Neural cell (in vitro differentiated cells): ENCODE results near the gene TMSB10. TPM values are rescaled to one million over a fixed set of nuclear protein-coding genes. Genes with fewer than 3 reads are reported as not detected.

ENCODE experiments used
- H2AFZ ChIP-seq: fragments of 200-600, 300-800 bp; sonication (generic), shearing (Covaris generic); 2 replicates; pipeline ENCODE4 v1.6.0; 2014; ENCODE audit warnings: low read depth, mild to moderate bottlenecking, antibody characterized with exemption, low read length, moderate library complexity
- H3F3A ChIP-seq: fragments of 200-600 bp; shearing (Covaris generic); 2 replicates; pipeline ENCODE4 v1.6.1; 2016; ENCODE audit warnings: mild to moderate bottlenecking, moderate library complexity, mixed read lengths, antibody characterized with exemption, low read length; ENCODE audit not compliant: insufficient read depth, poor library complexity, severe bottlenecking
- H3K27ac ChIP-seq: fragments of 200-600, 300-800 bp; sonication (generic), shearing (Covaris generic); 2 replicates; pipeline ENCODE4 v1.5.1; 2014; ENCODE audit warnings: mild to moderate bottlenecking, low read length, moderate library complexity
- H3K27me3 ChIP-seq: fragments of 300-800, 200-600 bp; sonication (generic), shearing (Covaris generic); 2 replicates; pipeline ENCODE4 v1.6.0; 2014; ENCODE audit warnings: mild to moderate bottlenecking, low read depth, low read length, moderate library complexity; ENCODE audit not compliant: insufficient read depth
- H3K36me3 ChIP-seq: fragments of 300-800, 200-600 bp; sonication (generic), shearing (Covaris generic); 2 replicates; pipeline ENCODE4 v1.5.1; 2014; ENCODE audit warnings: mild to moderate bottlenecking, antibody characterized with exemption, low read length, moderate library complexity; ENCODE audit not compliant: insufficient read depth
- H3K4me2 ChIP-seq: fragments of 300-800, 200-600 bp; sonication (generic), shearing (Covaris generic); 2 replicates; pipeline ENCODE4 v1.6.0; 2014; ENCODE audit warnings: mild to moderate bottlenecking, low read length
- H3K4me3 ChIP-seq: fragments of 300-800, 200-600 bp; sonication (generic), shearing (Covaris generic); 2 replicates; pipeline ENCODE4 v1.5.1; 2014; ENCODE audit warnings: mild to moderate bottlenecking, low read length, moderate library complexity
- H3K79me2 ChIP-seq: fragments of 200-600 bp; shearing (Covaris generic); replicated peaks from 2 replicates; pipeline ENCODE4 v1.6.0; 2014; ENCODE audit warnings: mild to moderate bottlenecking, low read length, moderate library complexity; ENCODE audit not compliant: insufficient read depth
- H3K9ac ChIP-seq: fragments of 300-800, 200-600 bp; sonication (generic), shearing (Covaris generic); 2 replicates; pipeline ENCODE4 v1.6.1; 2016; ENCODE audit warnings: mild to moderate bottlenecking, low read length, mixed read lengths
- H3K9me2 ChIP-seq: fragments of 200-600 bp; shearing (Covaris generic); 2 replicates; pipeline ENCODE4 v1.6.1; 2016; ENCODE audit warnings: mild to moderate bottlenecking, low read length, mixed read lengths; ENCODE audit not compliant: insufficient read depth
- H3K9me3 ChIP-seq: fragments of 200-600, 300-800 bp; sonication (generic), shearing (Covaris generic); 2 replicates; pipeline ENCODE4 v1.6.1; 2016; ENCODE audit warnings: mild to moderate bottlenecking, mixed run types, low read length, moderate library complexity, mixed read lengths
- H4K20me1 ChIP-seq: fragments of 200-600 bp; shearing (Covaris generic); 2 replicates; pipeline ENCODE4 v1.6.1; 2016; ENCODE audit warnings: mild to moderate bottlenecking, mixed run types; ENCODE audit not compliant: insufficient read depth
- EP300 ChIP-seq: fragments of 450-650 bp; conservative IDR thresholded peaks from 2 replicates; pipeline ENCODE4 v1.6.1; 2014; ENCODE audit warnings: antibody characterized with exemption, mild to moderate bottlenecking, moderate library complexity; ENCODE audit not compliant: poor library complexity, severe bottlenecking
- EZH2 ChIP-seq: fragments of 200-600, 300-800 bp; shearing (Covaris generic), sonication (generic); IDR thresholded peaks from 2 replicates; pipeline ENCODE4 v1.6.1; 2014; ENCODE audit warnings: antibody characterized with exemption, low read length, borderline replicate concordance, mild to moderate bottlenecking; ENCODE audit not compliant: insufficient read depth, poor library complexity, severe bottlenecking
- MXI1 ChIP-seq: fragments of 450-650 bp; conservative IDR thresholded peaks from 2 replicates; pipeline ENCODE4 v1.6.1; 2014; ENCODE audit warnings: antibody characterized with exemption, mild to moderate bottlenecking; ENCODE audit not compliant: poor library complexity, severe bottlenecking
- POLR2AphosphoS5 ChIP-seq: IDR thresholded peaks from 2 replicates; pipeline ENCODE4 v1.6.1; 2012
- RAD21 ChIP-seq: fragments of 450-650 bp; conservative IDR thresholded peaks from 2 replicates; pipeline ENCODE4 v1.6.1; 2014; ENCODE audit warnings: antibody characterized with exemption, mild to moderate bottlenecking, moderate library complexity
- SMC3 ChIP-seq: fragments of 450-650 bp; conservative IDR thresholded peaks from 2 replicates; pipeline ENCODE4 v1.6.1; 2014; ENCODE audit warnings: antibody characterized with exemption, mild to moderate bottlenecking, moderate library complexity; ENCODE audit not compliant: poor library complexity
- TAF1 ChIP-seq: IDR thresholded peaks from 2 replicates; pipeline ENCODE4 v1.6.1; 2012; ENCODE audit warnings: low read depth
- polyA plus RNA-seq: library from polyadenylated mRNA; depleted of rRNA; stranded (reverse); fragments of >200 nt; gene quantifications from 2 replicates; pipeline ENCODE4 v1.2.3, GENCODE V29; 2014
- TF ChIP-seq, protein P1 (sequence below): fragments of 450-650 bp; IDR thresholded peaks from 2 replicates; pipeline ENCODE4 v1.5.1; 2014; ENCODE audit warnings: antibody characterized with exemption, mild to moderate bottlenecking, moderate library complexity; ENCODE audit not compliant: poor library complexity, severe bottlenecking
- TF ChIP-seq, protein P2 (sequence below): IDR thresholded peaks from 2 replicates; pipeline ENCODE4 v1.6.1; 2012; ENCODE audit warnings: borderline replicate concordance

Gene TMSB10
- polyA plus RNA-seq, 1 donor from 2014 or later = 15,324 TPM

DNA sequence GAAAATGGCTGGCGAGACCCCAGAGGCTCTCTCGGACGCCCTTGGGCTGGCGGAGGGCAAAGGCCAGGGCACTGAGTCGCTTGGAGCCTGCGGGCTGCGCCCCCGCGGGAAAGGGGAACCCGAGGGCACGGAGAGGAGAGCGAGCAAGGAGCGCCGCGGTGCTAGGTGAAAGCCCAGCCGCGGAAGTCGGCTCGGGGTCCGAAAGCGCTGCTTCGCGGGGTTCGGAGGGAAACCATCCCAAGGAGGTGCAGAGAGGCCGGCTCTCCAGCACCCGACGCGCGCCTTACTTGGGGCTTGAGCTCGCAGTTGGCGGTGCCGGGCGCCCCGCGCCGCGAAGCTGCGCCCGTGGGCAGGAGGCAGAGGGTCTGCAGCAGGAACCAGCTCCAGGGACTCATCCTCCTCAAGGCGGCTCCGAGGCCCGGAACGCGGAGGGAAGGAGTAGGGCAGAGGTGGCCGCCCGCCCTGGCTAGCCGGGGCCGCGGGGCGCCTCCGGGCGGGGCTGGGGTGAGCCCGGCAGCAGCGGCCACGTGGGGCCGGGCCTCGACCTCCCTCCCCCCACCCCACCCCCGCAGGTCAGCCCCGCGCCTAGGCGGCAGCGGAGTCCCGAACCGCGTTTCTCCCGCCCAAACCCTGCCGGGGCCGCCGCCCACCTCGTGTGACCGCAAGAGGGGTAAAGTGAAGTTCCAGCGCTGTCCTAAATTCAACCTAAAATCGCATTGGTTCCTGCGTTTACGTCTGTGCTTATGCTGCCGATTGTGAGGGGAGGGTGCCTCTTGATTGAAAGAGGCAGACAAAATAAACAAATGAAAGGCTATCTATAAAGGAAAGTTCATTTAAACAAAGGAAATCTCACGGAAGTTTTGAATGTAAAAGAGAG lies 24.6 kb upstream of the TMSB10 start, which contains the start of gene TRABD2A:
TRABD2A (minus strand) TSS at position 440 of the 877 bp plus-strand sequence; CDS start at position 395, 45 bp downstream.
- H3K9me3 ChIP-seq = no peaks in the 10 kb centered on the region
- H2AFZ ChIP-seq = no peak within 1 kb of the TSS
- TF ChIP-seq EZH2 = peak; percentile 17
- TF ChIP-seq RAD21 = no peak
- no peaks in the 10 kb centered on the region for H3K79me2 ChIP-seq
- H3F3A ChIP-seq = no peaks in the 10 kb centered on the region
- no peaks in the 10 kb centered on the region for H4K20me1 ChIP-seq
- H3K27ac ChIP-seq = no peak within 1 kb of the TSS
- H3K4me3 ChIP-seq = peak within 1 kb of the TSS; percentile 66
- H3K36me3 ChIP-seq = no peaks in the 10 kb centered on the region
- peak within 1 kb of the TSS; percentile 21 for H3K4me2 ChIP-seq
- no peaks in the 10 kb centered on the region for H3K9me2 ChIP-seq
- H3K27me3 ChIP-seq = peaks cover 67% of the 10 kb centered on the region
- H3K9ac ChIP-seq = no peak within 1 kb of the TSS

DNA sequence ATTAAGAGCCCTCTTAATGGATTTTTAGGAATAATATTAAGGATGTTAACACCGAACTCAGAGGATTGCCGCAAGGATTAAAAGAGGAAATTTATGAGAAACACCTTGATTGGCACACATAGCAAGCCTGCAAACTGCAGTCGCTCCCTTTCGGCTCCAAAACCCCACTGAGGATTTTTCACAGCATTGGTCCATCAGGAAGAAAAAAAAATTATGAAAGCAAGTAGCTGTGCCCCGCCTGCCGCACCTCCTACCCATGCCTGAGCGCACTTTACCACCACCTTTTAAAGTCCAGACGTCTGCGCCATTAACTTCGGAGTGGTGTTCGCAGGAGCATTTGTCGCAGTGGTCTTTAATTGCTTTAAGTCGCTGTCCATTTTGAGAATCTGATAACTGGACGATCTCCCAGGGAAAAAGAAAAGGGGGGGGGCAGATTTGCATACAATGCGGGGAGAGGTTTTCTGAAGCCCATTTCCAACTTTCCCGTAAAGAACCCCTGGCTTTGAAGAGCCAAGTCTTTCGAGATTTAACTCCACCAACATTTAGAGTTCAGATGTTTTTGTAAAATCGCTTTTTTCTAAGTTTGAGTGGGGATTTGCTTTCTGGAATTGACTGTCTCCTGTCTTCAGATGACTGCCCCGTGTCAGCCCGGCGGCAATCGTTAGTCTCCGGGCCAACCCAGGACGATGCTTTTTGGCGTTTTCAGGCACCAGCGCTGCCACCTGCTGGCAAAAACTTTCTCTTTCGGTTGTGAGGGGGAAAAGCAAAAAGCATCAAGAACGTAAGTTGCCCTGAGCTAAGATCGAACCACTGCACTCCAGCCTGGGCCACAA lies 23.7 kb upstream of the TMSB10 start:
- no peak for TF ChIP-seq EZH2
- TF ChIP-seq, protein P1, sequence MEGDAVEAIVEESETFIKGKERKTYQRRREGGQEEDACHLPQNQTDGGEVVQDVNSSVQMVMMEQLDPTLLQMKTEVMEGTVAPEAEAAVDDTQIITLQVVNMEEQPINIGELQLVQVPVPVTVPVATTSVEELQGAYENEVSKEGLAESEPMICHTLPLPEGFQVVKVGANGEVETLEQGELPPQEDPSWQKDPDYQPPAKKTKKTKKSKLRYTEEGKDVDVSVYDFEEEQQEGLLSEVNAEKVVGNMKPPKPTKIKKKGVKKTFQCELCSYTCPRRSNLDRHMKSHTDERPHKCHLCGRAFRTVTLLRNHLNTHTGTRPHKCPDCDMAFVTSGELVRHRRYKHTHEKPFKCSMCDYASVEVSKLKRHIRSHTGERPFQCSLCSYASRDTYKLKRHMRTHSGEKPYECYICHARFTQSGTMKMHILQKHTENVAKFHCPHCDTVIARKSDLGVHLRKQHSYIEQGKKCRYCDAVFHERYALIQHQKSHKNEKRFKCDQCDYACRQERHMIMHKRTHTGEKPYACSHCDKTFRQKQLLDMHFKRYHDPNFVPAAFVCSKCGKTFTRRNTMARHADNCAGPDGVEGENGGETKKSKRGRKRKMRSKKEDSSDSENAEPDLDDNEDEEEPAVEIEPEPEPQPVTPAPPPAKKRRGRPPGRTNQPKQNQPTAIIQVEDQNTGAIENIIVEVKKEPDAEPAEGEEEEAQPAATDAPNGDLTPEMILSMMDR = peak; percentile 75
- TF ChIP-seq TAF1 = no peak
- no peak for TF ChIP-seq MXI1
- TF ChIP-seq EP300 = no peak
- no peak for TF ChIP-seq POLR2AphosphoS5
- TF ChIP-seq, protein P2, sequence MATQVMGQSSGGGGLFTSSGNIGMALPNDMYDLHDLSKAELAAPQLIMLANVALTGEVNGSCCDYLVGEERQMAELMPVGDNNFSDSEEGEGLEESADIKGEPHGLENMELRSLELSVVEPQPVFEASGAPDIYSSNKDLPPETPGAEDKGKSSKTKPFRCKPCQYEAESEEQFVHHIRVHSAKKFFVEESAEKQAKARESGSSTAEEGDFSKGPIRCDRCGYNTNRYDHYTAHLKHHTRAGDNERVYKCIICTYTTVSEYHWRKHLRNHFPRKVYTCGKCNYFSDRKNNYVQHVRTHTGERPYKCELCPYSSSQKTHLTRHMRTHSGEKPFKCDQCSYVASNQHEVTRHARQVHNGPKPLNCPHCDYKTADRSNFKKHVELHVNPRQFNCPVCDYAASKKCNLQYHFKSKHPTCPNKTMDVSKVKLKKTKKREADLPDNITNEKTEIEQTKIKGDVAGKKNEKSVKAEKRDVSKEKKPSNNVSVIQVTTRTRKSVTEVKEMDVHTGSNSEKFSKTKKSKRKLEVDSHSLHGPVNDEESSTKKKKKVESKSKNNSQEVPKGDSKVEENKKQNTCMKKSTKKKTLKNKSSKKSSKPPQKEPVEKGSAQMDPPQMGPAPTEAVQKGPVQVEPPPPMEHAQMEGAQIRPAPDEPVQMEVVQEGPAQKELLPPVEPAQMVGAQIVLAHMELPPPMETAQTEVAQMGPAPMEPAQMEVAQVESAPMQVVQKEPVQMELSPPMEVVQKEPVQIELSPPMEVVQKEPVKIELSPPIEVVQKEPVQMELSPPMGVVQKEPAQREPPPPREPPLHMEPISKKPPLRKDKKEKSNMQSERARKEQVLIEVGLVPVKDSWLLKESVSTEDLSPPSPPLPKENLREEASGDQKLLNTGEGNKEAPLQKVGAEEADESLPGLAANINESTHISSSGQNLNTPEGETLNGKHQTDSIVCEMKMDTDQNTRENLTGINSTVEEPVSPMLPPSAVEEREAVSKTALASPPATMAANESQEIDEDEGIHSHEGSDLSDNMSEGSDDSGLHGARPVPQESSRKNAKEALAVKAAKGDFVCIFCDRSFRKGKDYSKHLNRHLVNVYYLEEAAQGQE = no peak
- TF ChIP-seq SMC3 = peak; percentile 80
- TF ChIP-seq RAD21 = peak; percentile 70
- Histone ChIP-seq H3K79me2 (no peaks in the 10 kb centered on the region), H4K20me1 (no peaks in the 10 kb centered on the region), H3K9me3 (no peaks in the 10 kb centered on the region), H3K27me3 (peaks cover 67% of the 10 kb centered on the region), H3K9me2 (no peaks in the 10 kb centered on the region), H3K9ac (no peak overlapping the region), H2AFZ (no peak overlapping the region), H3K36me3 (no peaks in the 10 kb centered on the region), H3K4me2 (no peak overlapping the region), H3K27ac (no peak overlapping the region), H3F3A (no peaks in the 10 kb centered on the region), H3K4me3 (peak overlapping the region; percentile 66)
